DOHH2 (cell line): ENCODE measurements around the gene CEP68.

Source experiments
- H3F3A ChIP-seq: fragments of 200-600 bp; sonication (generic), shearing (Covaris generic); 2 replicates; pipeline ENCODE4 v1.6.0; 2016; ENCODE audit warnings: antibody characterized with exemption, mild to moderate bottlenecking; ENCODE audit not compliant: control insufficient read depth, insufficient read depth
- H3K27ac ChIP-seq: fragments of 200-600 bp; sonication (generic); 2 replicates; pipeline ENCODE4 v1.5.1; 2014; ENCODE audit warnings: low read depth, mild to moderate bottlenecking, low read length, moderate library complexity
- H3K27me3 ChIP-seq: fragments of 200-600 bp; sonication (generic); 2 replicates; pipeline ENCODE4 v1.6.1; 2014; ENCODE audit warnings: mild to moderate bottlenecking, low read length, mixed read lengths; ENCODE audit not compliant: control insufficient read depth
- H3K36me3 ChIP-seq: fragments of 200-600 bp; sonication (generic); 2 replicates; pipeline ENCODE4 v1.6.1; 2014; ENCODE audit warnings: mild to moderate bottlenecking, low read length, moderate library complexity, mixed read lengths; ENCODE audit not compliant: control insufficient read depth
- H3K4me1 ChIP-seq: fragments of 200-600 bp; sonication (generic); 2 replicates; pipeline ENCODE4 v1.6.1; 2014; ENCODE audit warnings: mild to moderate bottlenecking, low read length, mixed read lengths; ENCODE audit not compliant: control insufficient read depth
- H3K4me2 ChIP-seq: fragments of 200-600 bp; sonication (generic); 2 replicates; pipeline ENCODE4 v1.6.0; 2014; ENCODE audit warnings: mild to moderate bottlenecking, low read length, moderate library complexity
- H3K4me3 ChIP-seq: fragments of 200-600 bp; sonication (generic); 2 replicates; pipeline ENCODE4 v1.5.1; 2014; ENCODE audit warnings: mild to moderate bottlenecking, low read length, mixed read lengths
- H3K79me2 ChIP-seq: fragments of 200-600 bp; sonication (generic); 2 replicates; pipeline ENCODE4 v1.6.1; 2014; ENCODE audit warnings: mild to moderate bottlenecking, low read length, mixed read lengths; ENCODE audit not compliant: control insufficient read depth
- H3K9me2 ChIP-seq: fragments of 200-600 bp; sonication (generic); replicated peaks from 2 replicates; pipeline ENCODE4 v1.6.1; 2014; ENCODE audit warnings: mild to moderate bottlenecking, low read length, mixed read lengths; ENCODE audit not compliant: control insufficient read depth
- H3K9me3 ChIP-seq: fragments of 200-600 bp; sonication (generic); 2 replicates; pipeline ENCODE4 v1.6.1; 2014; ENCODE audit warnings: antibody characterized with exemption, low read length, mixed read lengths; ENCODE audit not compliant: control insufficient read depth, insufficient read depth
- H4K20me1 ChIP-seq: fragments of 200-600 bp; sonication (generic); 2 replicates; pipeline ENCODE4 v1.6.0; 2014; ENCODE audit warnings: low read depth, mild to moderate bottlenecking, antibody characterized with exemption, low read length, moderate library complexity; ENCODE audit not compliant: control insufficient read depth, insufficient read depth
- EZH2phosphoT487 ChIP-seq: fragments of 200-600 bp; sonication (generic); IDR thresholded peaks from 2 replicates; pipeline ENCODE4 v1.6.1; 2017; ENCODE audit warnings: borderline replicate concordance, mild to moderate bottlenecking, antibody characterized with exemption, low read length, moderate library complexity, mixed read lengths
- TF ChIP-seq, protein P1 (sequence below): fragments of 200-600 bp; sonication (generic); IDR thresholded peaks from one replicate; pipeline ENCODE4 v1.5.1; 2014; ENCODE audit warnings: antibody characterized with exemption, mild to moderate bottlenecking, low read depth, low read length; ENCODE audit not compliant: poor library complexity, severe bottlenecking

CEP68 gene

DNA sequence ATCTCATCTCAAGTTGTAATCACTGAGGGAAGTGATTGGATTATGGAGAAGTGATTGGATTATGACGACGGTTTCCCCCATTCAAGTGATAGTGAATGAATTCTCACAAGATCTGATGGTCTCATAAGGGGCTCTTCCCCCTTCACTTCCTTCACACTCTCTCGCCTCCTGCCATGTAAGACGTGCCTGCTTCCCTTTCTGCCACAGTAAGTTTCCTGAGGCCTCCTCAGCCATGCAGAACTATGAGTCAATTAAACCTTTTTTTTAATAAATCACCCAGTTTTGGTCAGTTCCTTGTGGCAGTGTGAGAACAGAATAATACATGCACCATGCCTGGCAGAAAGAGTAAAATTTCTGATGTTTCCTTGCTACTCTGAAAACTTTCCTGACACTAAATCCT, 36.6 kb downstream of the CEP68 start:
- H3K27me3 ChIP-seq, result no peaks in the 10 kb centered on the region
- no peaks in the 10 kb centered on the region for H3K9me2 ChIP-seq
- H3K4me2 ChIP-seq, result no peak overlapping the region
- H3K27ac ChIP-seq, result no peak overlapping the region
- no peak overlapping the region for H3K4me3 ChIP-seq
- no peaks in the 10 kb centered on the region for H3F3A ChIP-seq
- H3K36me3 ChIP-seq, result peaks cover 93% of the 10 kb centered on the region
- no peaks in the 10 kb centered on the region for H3K4me1 ChIP-seq
- TF ChIP-seq, protein P1, sequence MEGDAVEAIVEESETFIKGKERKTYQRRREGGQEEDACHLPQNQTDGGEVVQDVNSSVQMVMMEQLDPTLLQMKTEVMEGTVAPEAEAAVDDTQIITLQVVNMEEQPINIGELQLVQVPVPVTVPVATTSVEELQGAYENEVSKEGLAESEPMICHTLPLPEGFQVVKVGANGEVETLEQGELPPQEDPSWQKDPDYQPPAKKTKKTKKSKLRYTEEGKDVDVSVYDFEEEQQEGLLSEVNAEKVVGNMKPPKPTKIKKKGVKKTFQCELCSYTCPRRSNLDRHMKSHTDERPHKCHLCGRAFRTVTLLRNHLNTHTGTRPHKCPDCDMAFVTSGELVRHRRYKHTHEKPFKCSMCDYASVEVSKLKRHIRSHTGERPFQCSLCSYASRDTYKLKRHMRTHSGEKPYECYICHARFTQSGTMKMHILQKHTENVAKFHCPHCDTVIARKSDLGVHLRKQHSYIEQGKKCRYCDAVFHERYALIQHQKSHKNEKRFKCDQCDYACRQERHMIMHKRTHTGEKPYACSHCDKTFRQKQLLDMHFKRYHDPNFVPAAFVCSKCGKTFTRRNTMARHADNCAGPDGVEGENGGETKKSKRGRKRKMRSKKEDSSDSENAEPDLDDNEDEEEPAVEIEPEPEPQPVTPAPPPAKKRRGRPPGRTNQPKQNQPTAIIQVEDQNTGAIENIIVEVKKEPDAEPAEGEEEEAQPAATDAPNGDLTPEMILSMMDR, result no peak
- TF ChIP-seq EZH2phosphoT487, result no peak
- no peaks in the 10 kb centered on the region for H4K20me1 ChIP-seq
- H3K9me3 ChIP-seq, result no peaks in the 10 kb centered on the region
- peaks cover 14% of the 10 kb centered on the region for H3K79me2 ChIP-seq

GRCh38 chr2:65093211-65093610, 37.0 kb downstream of the CEP68 start:
- H3K27me3 ChIP-seq, result no peaks in the 10 kb centered on the region
- no peaks in the 10 kb centered on the region for H3K9me3 ChIP-seq
- peaks cover 1% of the 10 kb centered on the region for H3F3A ChIP-seq
- no peak overlapping the region for H3K4me2 ChIP-seq
- TF ChIP-seq EZH2phosphoT487, result no peak
- TF ChIP-seq, protein P1, result no peak
- no peaks in the 10 kb centered on the region for H4K20me1 ChIP-seq
- no peak overlapping the region for H3K4me3 ChIP-seq
- no peaks in the 10 kb centered on the region for H3K4me1 ChIP-seq
- peaks cover 14% of the 10 kb centered on the region for H3K79me2 ChIP-seq
- peaks cover 92% of the 10 kb centered on the region for H3K36me3 ChIP-seq
- no peak overlapping the region for H3K27ac ChIP-seq
- H3K9me2 ChIP-seq, result no peaks in the 10 kb centered on the region

GRCh38 chr2:65096948-65097347, 40.7 kb downstream of the CEP68 start:
- H3K27me3 ChIP-seq, result no peaks in the 10 kb centered on the region
- peaks cover 5% of the 10 kb centered on the region for H3F3A ChIP-seq
- no peaks in the 10 kb centered on the region for H4K20me1 ChIP-seq
- no peak overlapping the region for H3K4me3 ChIP-seq
- H3K4me2 ChIP-seq, result no peak overlapping the region
- H3K79me2 ChIP-seq, result peaks cover 29% of the 10 kb centered on the region
- no peaks in the 10 kb centered on the region for H3K9me3 ChIP-seq
- H3K27ac ChIP-seq, result no peak overlapping the region
- TF ChIP-seq, protein P1, result no peak
- TF ChIP-seq EZH2phosphoT487, result no peak
- no peaks in the 10 kb centered on the region for H3K9me2 ChIP-seq
- H3K36me3 ChIP-seq, result peaks cover 84% of the 10 kb centered on the region
- no peaks in the 10 kb centered on the region for H3K4me1 ChIP-seq

GRCh38 chr2:65097844-65098243, 41.6 kb downstream of the CEP68 start:
- no peaks in the 10 kb centered on the region for H3K9me2 ChIP-seq
- no peaks in the 10 kb centered on the region for H4K20me1 ChIP-seq
- H3K4me1 ChIP-seq, result no peaks in the 10 kb centered on the region
- H3K9me3 ChIP-seq, result no peaks in the 10 kb centered on the region
- TF ChIP-seq EZH2phosphoT487, result no peak
- TF ChIP-seq, protein P1, result no peak
- H3F3A ChIP-seq, result peaks cover 5% of the 10 kb centered on the region
- peaks cover 81% of the 10 kb centered on the region for H3K36me3 ChIP-seq
- H3K27me3 ChIP-seq, result no peaks in the 10 kb centered on the region
- H3K79me2 ChIP-seq, result peaks cover 31% of the 10 kb centered on the region
- no peak overlapping the region for H3K4me2 ChIP-seq
- no peak overlapping the region for H3K4me3 ChIP-seq
- no peak overlapping the region for H3K27ac ChIP-seq
